Mesenchymal stem cell (in vitro differentiated cells and primary cell): ENCODE measurements around the gene GNAI1.

Experiments
- DNase-seq: peaks from one replicate; pipeline ENCODE4 v3.0.0-alpha.2; 2013
- H2AFZ ChIP-seq: one replicate; pipeline ENCODE4 v1.6.1; 2013; ENCODE audit warnings: low read depth, mild to moderate bottlenecking, control low read depth, inconsistent platforms, low read length, moderate library complexity
- H2AK5ac ChIP-seq: 2 replicates; pipeline ENCODE4 v1.6.1; 2013; ENCODE audit warnings: low read length, moderate library complexity, mild to moderate bottlenecking, inconsistent platforms; ENCODE audit not compliant: severe bottlenecking
- H2BK120ac ChIP-seq: one replicate; pipeline ENCODE4 v1.6.1; 2013; ENCODE audit warnings: low read depth, mild to moderate bottlenecking, inconsistent platforms, low read length, moderate library complexity
- H2BK12ac ChIP-seq, 2 experiments: one replicate each; pipeline ENCODE4 v1.6.1; 2013; ENCODE audit warnings: inconsistent platforms in 2 of 2, low read length in 2 of 2, mild to moderate bottlenecking in 2 of 2, moderate library complexity in 2 of 2, control low read depth in 1 of 2
- H2BK15ac ChIP-seq: one replicate; pipeline ENCODE4 v1.6.1; 2013; ENCODE audit warnings: mild to moderate bottlenecking, low read depth, inconsistent platforms; ENCODE audit not compliant: poor library complexity, severe bottlenecking
- H2BK5ac ChIP-seq: 2 replicates; pipeline ENCODE4 v1.6.1; 2013; ENCODE audit warnings: low read depth, mild to moderate bottlenecking, low read length, control low read depth, inconsistent platforms; ENCODE audit not compliant: poor library complexity, severe bottlenecking
- H3K14ac ChIP-seq, 2 experiments: one replicate each; pipeline ENCODE4 v1.6.1; 2013; ENCODE audit warnings: inconsistent platforms in 2 of 2, low read length in 2 of 2, control low read depth in 1 of 2, mild to moderate bottlenecking in 1 of 2, moderate library complexity in 1 of 2
- H3K18ac ChIP-seq, 2 experiments: one replicate each; pipeline ENCODE4 v1.6.1; 2013; ENCODE audit warnings: inconsistent platforms in 2 of 2, low read length in 2 of 2, control low read depth in 1 of 2, low read depth in 1 of 2, mild to moderate bottlenecking in 1 of 2
- H3K23ac ChIP-seq, 2 experiments: one replicate each; pipeline ENCODE4 v1.6.1; 2013; ENCODE audit warnings: inconsistent platforms in 2 of 2, low read length in 2 of 2, mild to moderate bottlenecking in 2 of 2, moderate library complexity in 2 of 2, control low read depth in 1 of 2
- H3K27ac ChIP-seq: 2 replicates; pipeline ENCODE4 v1.5.1; 2013; ENCODE audit warnings: mild to moderate bottlenecking, moderate library complexity, low read length, control low read depth, inconsistent platforms; ENCODE audit not compliant: poor library complexity, severe bottlenecking
- H3K27me3 ChIP-seq, 2 experiments: 2 replicates each; pipeline versions ENCODE4 v1.6.1 to v1.7.0; 2013; ENCODE audit warnings: low read length in 2 of 2, mild to moderate bottlenecking in 2 of 2, moderate library complexity in 2 of 2, control low read depth in 1 of 2, inconsistent platforms in 1 of 2; ENCODE audit not compliant: control insufficient read depth in 1 of 2, insufficient read depth in 1 of 2
- H3K36me3 ChIP-seq, 2 experiments: 2 replicates each; pipeline versions ENCODE4 v1.6.1 to v1.7.0; 2013; ENCODE audit warnings: low read length in 2 of 2, control low read depth in 1 of 2, inconsistent platforms in 1 of 2, low read depth in 1 of 2, mild to moderate bottlenecking in 1 of 2; ENCODE audit not compliant: insufficient read depth in 2 of 2, control insufficient read depth in 1 of 2
- H3K4ac ChIP-seq, 2 experiments: one replicate each; pipeline ENCODE4 v1.6.1; 2013; ENCODE audit warnings: inconsistent platforms in 2 of 2, low read length in 2 of 2, mild to moderate bottlenecking in 2 of 2, moderate library complexity in 2 of 2, control low read depth in 1 of 2, low read depth in 1 of 2
- H3K4me1 ChIP-seq: 2 replicates; pipeline ENCODE4 v1.6.1; 2013; ENCODE audit warnings: low read depth, low read length, control low read depth; ENCODE audit not compliant: control insufficient read depth, insufficient read depth
- H3K4me2 ChIP-seq: 2 replicates; pipeline ENCODE4 v1.6.1; 2013; ENCODE audit warnings: low read length, mild to moderate bottlenecking, inconsistent platforms; ENCODE audit not compliant: poor library complexity, severe bottlenecking
- H3K4me3 ChIP-seq, 2 experiments: 2 replicates each; pipeline versions ENCODE4 v1.5.1 to v1.7.0; 2013; ENCODE audit warnings: low read length in 2 of 2, mild to moderate bottlenecking in 2 of 2, control low read depth in 1 of 2, low read depth in 1 of 2; ENCODE audit not compliant: insufficient read depth in 1 of 2
- H3K79me1 ChIP-seq: replicated peaks from 2 replicates; pipeline ENCODE4 v1.6.1; 2013; ENCODE audit warnings: mild to moderate bottlenecking, control low read depth, low read length, inconsistent platforms; ENCODE audit not compliant: poor library complexity, severe bottlenecking
- H3K9ac ChIP-seq: 2 replicates; pipeline ENCODE4 v1.7.0; 2013; ENCODE audit warnings: mild to moderate bottlenecking, low read length, moderate library complexity
- H3K9me3 ChIP-seq: 2 replicates; pipeline ENCODE4 v1.7.0; 2013; ENCODE audit warnings: mild to moderate bottlenecking, low read length; ENCODE audit not compliant: control insufficient read depth
- H4K8ac ChIP-seq: one replicate; pipeline ENCODE4 v1.6.1; 2013; ENCODE audit warnings: inconsistent platforms, mild to moderate bottlenecking, low read length, moderate library complexity
- H4K91ac ChIP-seq: one replicate; pipeline ENCODE4 v1.6.1; 2013; ENCODE audit warnings: mild to moderate bottlenecking, low read length, inconsistent platforms
- WGBS: methylation state at CpG from one replicate; pipeline ENCODE4 v1.1.7; 2013; ENCODE audit warnings: mixed read lengths; 5-methylcytosine and 5-hydroxymethylcytosine counted together

Gene GNAI1

GRCh38 chr7:80247144-80247543, 112.5 kb downstream of the GNAI1 start:
- no peak overlapping the region for H2AFZ ChIP-seq
- no peak overlapping the region for H3K23ac ChIP-seq
- peak overlapping the region; percentile 22 for H2BK120ac ChIP-seq
- no peak overlapping the region for H3K4me2 ChIP-seq
- no peak overlapping the region for H2BK15ac ChIP-seq
- H3K14ac ChIP-seq, result no peak overlapping the region
- no peaks in the 10 kb centered on the region for H3K36me3 ChIP-seq
- peak overlapping the region; percentile 71 for H4K8ac ChIP-seq
- peak overlapping the region; percentile 47 to 86 for H3K4ac ChIP-seq
- no peaks in the 10 kb centered on the region for H3K79me1 ChIP-seq
- DNase-seq, result peak; percentile 81
- peak overlapping the region; percentile 65 to 96 for H2BK12ac ChIP-seq
- 70% methylated on average over 3 of the region's 3 CpGs for WGBS
- H3K9ac ChIP-seq, result no peak overlapping the region
- no peaks in the 10 kb centered on the region for H3K4me1 ChIP-seq
- H3K27me3 ChIP-seq, result no peaks in the 10 kb centered on the region
- H3K27ac ChIP-seq, result no peak overlapping the region
- H3K18ac ChIP-seq, result peak overlapping the region; percentile 46 to 72
- no peak overlapping the region for H3K4me3 ChIP-seq
- H2AK5ac ChIP-seq, result no peak overlapping the region
- H3K9me3 ChIP-seq, result no peaks in the 10 kb centered on the region
- H4K91ac ChIP-seq, result no peak overlapping the region
- H2BK5ac ChIP-seq, result no peak overlapping the region

GRCh38 chr7:80247891-80248290, 113.3 kb downstream of the GNAI1 start:
- DNase-seq, result no peak
- no peaks in the 10 kb centered on the region for H3K27me3 ChIP-seq
- H2BK120ac ChIP-seq, result no peak overlapping the region
- no peak overlapping the region for H3K27ac ChIP-seq
- H2AFZ ChIP-seq, result no peak overlapping the region
- H3K23ac ChIP-seq, result no peak overlapping the region
- no peaks in the 10 kb centered on the region for H3K4me1 ChIP-seq
- no peaks in the 10 kb centered on the region for H3K36me3 ChIP-seq
- no peak overlapping the region for H3K4me3 ChIP-seq
- H2AK5ac ChIP-seq, result no peak overlapping the region
- no peaks in the 10 kb centered on the region for H3K9me3 ChIP-seq
- peak overlapping the region; percentile 36 for H4K91ac ChIP-seq
- no peak overlapping the region for H3K4me2 ChIP-seq
- no peak overlapping the region for H3K9ac ChIP-seq
- peak overlapping the region in 1 of 2 experiments; percentile 91 for H3K18ac ChIP-seq
- H2BK5ac ChIP-seq, result no peak overlapping the region
- H4K8ac ChIP-seq, result no peak overlapping the region
- H3K79me1 ChIP-seq, result no peaks in the 10 kb centered on the region
- peak overlapping the region; percentile 49 to 95 for H2BK12ac ChIP-seq
- H2BK15ac ChIP-seq, result no peak overlapping the region
- H3K4ac ChIP-seq, result peak overlapping the region in 1 of 2 experiments; percentile 67
- 91% methylated on average over 3 of the region's 4 CpGs for WGBS
- no peak overlapping the region for H3K14ac ChIP-seq

GRCh38 chr7:80249184-80249583, 114.6 kb downstream of the GNAI1 start:
- no peak overlapping the region for H2BK5ac ChIP-seq
- H3K18ac ChIP-seq, result no peak overlapping the region
- no peak overlapping the region for H3K4me3 ChIP-seq
- H3K4me2 ChIP-seq, result no peak overlapping the region
- H3K9me3 ChIP-seq, result no peaks in the 10 kb centered on the region
- no peak overlapping the region for H3K27ac ChIP-seq
- H2AK5ac ChIP-seq, result no peak overlapping the region
- H3K79me1 ChIP-seq, result no peaks in the 10 kb centered on the region
- H4K91ac ChIP-seq, result no peak overlapping the region
- H3K4ac ChIP-seq, result no peak overlapping the region
- H3K4me1 ChIP-seq, result no peaks in the 10 kb centered on the region
- DNase-seq, result no peak
- no peak overlapping the region for H3K23ac ChIP-seq
- no peak overlapping the region for H2AFZ ChIP-seq
- H3K9ac ChIP-seq, result no peak overlapping the region
- H4K8ac ChIP-seq, result no peak overlapping the region
- H3K36me3 ChIP-seq, result no peaks in the 10 kb centered on the region
- H3K27me3 ChIP-seq, result no peaks in the 10 kb centered on the region
- peak overlapping the region in 1 of 2 experiments; percentile 88 for H2BK12ac ChIP-seq
- no peak overlapping the region for H3K14ac ChIP-seq
- H2BK120ac ChIP-seq, result peak overlapping the region; percentile 64
- no peak overlapping the region for H2BK15ac ChIP-seq

GRCh38 chr7:80249619-80250295, 115.1 kb downstream of the GNAI1 start:
- Histone ChIP-seq H3K27ac (no peak overlapping the region), H3K27me3 (no peaks in the 10 kb centered on the region), H3K4ac (no peak overlapping the region), H2BK12ac (no peak overlapping the region), H3K9me3 (no peaks in the 10 kb centered on the region), H3K23ac (no peak overlapping the region), H3K79me1 (no peaks in the 10 kb centered on the region), H2BK15ac (no peak overlapping the region), H2BK120ac (no peak overlapping the region), H2BK5ac (no peak overlapping the region), H3K36me3 (no peaks in the 10 kb centered on the region), H2AK5ac (no peak overlapping the region), H4K91ac (no peak overlapping the region), H3K14ac (no peak overlapping the region), H3K18ac (peak overlapping the region in 1 of 2 experiments; percentile 13), H3K9ac (no peak overlapping the region), H4K8ac (no peak overlapping the region), H3K4me3 (no peak overlapping the region), H2AFZ (no peak overlapping the region), H3K4me1 (no peaks in the 10 kb centered on the region), H3K4me2 (no peak overlapping the region)
- WGBS, result 0% methylated on average over 2 of the region's 2 CpGs
- DNase-seq, result peak; percentile 92
